ENCODE results near the gene CDC7.

The CDC7 gene

DNA sequence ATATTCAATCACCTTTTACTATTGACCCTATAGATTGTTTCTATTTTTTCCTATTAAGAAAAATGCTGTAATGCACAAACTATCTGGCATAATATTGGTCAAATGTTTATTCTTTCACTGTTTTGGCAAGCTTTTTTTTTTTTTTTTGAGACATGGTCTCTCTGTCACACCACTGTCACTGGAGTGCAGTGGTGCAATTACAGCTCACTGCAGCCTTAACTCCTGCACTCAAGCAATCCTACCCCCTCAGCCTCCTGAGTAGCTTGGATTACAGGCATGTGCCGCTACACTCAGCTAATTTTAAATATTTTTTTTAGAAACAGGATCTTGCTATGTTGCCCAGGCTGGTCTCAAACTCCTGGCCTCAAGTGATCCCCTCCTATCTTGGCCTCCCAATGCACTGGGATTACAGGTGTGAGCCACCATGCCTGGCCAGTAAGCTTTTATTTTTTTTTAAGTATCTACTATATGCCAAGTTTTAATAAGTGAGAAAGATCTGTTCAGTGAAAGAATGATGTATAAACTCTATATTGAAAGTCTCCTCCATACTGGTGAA lies 3.4 kb downstream of the CDC7 start:
- no peak for TF ChIP-seq ZNF565 (CRISPR knock-in tag; conservative IDR thresholded peaks at IDR 0.05; ENCODE audit: low read depth)
- TF ChIP-seq, protein P1, sequence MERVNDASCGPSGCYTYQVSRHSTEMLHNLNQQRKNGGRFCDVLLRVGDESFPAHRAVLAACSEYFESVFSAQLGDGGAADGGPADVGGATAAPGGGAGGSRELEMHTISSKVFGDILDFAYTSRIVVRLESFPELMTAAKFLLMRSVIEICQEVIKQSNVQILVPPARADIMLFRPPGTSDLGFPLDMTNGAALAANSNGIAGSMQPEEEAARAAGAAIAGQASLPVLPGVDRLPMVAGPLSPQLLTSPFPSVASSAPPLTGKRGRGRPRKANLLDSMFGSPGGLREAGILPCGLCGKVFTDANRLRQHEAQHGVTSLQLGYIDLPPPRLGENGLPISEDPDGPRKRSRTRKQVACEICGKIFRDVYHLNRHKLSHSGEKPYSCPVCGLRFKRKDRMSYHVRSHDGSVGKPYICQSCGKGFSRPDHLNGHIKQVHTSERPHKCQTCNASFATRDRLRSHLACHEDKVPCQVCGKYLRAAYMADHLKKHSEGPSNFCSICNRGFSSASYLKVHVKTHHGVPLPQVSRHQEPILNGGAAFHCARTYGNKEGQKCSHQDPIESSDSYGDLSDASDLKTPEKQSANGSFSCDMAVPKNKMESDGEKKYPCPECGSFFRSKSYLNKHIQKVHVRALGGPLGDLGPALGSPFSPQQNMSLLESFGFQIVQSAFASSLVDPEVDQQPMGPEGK (CRISPR knock-in tag; IDR thresholded peaks at IDR 0.05; ENCODE audit: borderline replicate concordance): no peak
- TF ChIP-seq, protein P2, sequence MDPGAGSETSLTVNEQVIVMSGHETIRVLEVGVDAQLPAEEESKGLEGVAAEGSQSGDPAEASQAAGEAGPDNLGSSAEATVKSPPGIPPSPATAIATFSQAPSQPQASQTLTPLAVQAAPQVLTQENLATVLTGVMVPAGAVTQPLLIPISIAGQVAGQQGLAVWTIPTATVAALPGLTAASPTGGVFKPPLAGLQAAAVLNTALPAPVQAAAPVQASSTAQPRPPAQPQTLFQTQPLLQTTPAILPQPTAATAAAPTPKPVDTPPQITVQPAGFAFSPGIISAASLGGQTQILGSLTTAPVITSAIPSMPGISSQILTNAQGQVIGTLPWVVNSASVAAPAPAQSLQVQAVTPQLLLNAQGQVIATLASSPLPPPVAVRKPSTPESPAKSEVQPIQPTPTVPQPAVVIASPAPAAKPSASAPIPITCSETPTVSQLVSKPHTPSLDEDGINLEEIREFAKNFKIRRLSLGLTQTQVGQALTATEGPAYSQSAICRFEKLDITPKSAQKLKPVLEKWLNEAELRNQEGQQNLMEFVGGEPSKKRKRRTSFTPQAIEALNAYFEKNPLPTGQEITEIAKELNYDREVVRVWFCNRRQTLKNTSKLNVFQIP (CRISPR knock-in tag; IDR thresholded peaks at IDR 0.05; ENCODE audit: borderline replicate concordance, low read depth): no peak
- no peak for TF ChIP-seq PPARA (CRISPR knock-in tag; IDR thresholded peaks at IDR 0.05; ENCODE audit: borderline replicate concordance)
- TF ChIP-seq BACH2 (CRISPR knock-in tag; IDR thresholded peaks at IDR 0.05; ENCODE audit: borderline replicate concordance): no peak
- TF ChIP-seq TOX (CRISPR knock-in tag; IDR thresholded peaks at IDR 0.05; ENCODE audit: borderline replicate concordance): no peak
- no peak for TF ChIP-seq CSDC2 (CRISPR knock-in tag; IDR thresholded peaks at IDR 0.05)
- TF ChIP-seq ARNTL (CRISPR knock-in tag; IDR thresholded peaks at IDR 0.05; ENCODE audit: borderline replicate concordance, low read depth): no peak
- TF ChIP-seq ESRRG (CRISPR knock-in tag; IDR thresholded peaks at IDR 0.05): no peak
- no peak for TF ChIP-seq ZC3H10 (CRISPR knock-in tag; IDR thresholded peaks at IDR 0.05)
- TF ChIP-seq RARB (CRISPR knock-in tag; IDR thresholded peaks at IDR 0.05): no peak
- no peak for TF ChIP-seq OSR1 (CRISPR knock-in tag; IDR thresholded peaks at IDR 0.05)
- TF ChIP-seq, protein P3, sequence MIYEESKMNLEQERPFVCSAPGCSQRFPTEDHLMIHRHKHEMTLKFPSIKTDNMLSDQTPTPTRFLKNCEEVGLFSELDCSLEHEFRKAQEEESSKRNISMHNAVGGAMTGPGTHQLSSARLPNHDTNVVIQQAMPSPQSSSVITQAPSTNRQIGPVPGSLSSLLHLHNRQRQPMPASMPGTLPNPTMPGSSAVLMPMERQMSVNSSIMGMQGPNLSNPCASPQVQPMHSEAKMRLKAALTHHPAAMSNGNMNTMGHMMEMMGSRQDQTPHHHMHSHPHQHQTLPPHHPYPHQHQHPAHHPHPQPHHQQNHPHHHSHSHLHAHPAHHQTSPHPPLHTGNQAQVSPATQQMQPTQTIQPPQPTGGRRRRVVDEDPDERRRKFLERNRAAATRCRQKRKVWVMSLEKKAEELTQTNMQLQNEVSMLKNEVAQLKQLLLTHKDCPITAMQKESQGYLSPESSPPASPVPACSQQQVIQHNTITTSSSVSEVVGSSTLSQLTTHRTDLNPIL (CRISPR knock-in tag; IDR thresholded peaks at IDR 0.05; ENCODE audit: low read depth): no peak
- TF ChIP-seq SNAI2 (CRISPR knock-in tag; IDR thresholded peaks at IDR 0.05): no peak
- TF ChIP-seq ZFP3 (CRISPR knock-in tag; IDR thresholded peaks at IDR 0.05): no peak
- TF ChIP-seq ISL1 (CRISPR knock-in tag; IDR thresholded peaks at IDR 0.05): no peak
- ATAC-seq: no peak

DNA sequence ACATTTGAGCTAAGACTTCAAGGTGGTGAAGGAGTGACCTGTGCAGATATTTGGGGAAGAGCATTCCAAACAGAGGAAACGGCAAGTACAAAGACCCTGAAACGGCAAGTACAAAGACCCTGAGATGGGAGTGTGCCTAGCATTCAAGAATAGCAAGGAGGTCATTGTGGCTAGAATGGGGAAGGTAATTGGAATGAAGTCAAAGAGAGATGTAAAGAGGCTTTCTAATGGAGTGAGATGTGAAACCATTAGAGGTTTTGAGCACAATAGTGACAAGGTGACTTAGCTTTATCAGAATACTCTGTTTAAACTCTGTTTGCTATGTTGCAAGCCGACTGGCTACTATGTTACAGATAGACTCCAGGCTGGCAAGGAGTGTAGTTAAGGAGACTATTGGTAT lies 4.4 kb downstream of the CDC7 start:
- no peak for ATAC-seq
- TF ChIP-seq TCF4 (CRISPR knock-in tag; IDR thresholded peaks at IDR 0.05; ENCODE audit: borderline replicate concordance): no peak

DNA sequence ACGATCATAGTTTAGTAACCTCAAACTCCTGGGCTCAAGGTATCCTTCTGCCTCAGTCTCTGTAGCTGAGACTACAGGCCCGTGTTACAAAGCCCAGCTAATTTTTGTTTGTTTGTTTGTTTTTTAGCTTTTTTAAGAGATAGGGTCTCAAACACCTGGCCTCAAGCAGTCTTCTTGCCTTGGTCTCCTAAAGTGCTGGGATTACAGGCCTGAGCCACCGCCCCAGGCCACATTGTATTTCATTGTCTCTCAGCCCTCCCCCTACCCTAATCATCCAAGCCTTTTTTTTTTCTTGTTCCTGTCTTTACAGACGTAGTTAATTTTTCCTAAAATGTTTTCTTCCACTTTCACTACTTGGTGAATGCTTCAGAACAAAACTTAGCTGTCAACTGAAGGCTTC lies 5.4 kb downstream of the CDC7 start:
- no peak for ATAC-seq
- TF ChIP-seq ZNF8 (CRISPR knock-in tag; IDR thresholded peaks at IDR 0.05) (no peak), TCF4 (CRISPR knock-in tag; IDR thresholded peaks at IDR 0.05; ENCODE audit: borderline replicate concordance) (no peak), ZC3H10 (CRISPR knock-in tag; IDR thresholded peaks at IDR 0.05) (no peak), ISL1 (CRISPR knock-in tag; IDR thresholded peaks at IDR 0.05) (no peak), TOX (CRISPR knock-in tag; IDR thresholded peaks at IDR 0.05; ENCODE audit: borderline replicate concordance) (no peak), ZNF565 (CRISPR knock-in tag; conservative IDR thresholded peaks at IDR 0.05; ENCODE audit: low read depth) (no peak), SNAI2 (CRISPR knock-in tag; IDR thresholded peaks at IDR 0.05) (no peak), PPARA (CRISPR knock-in tag; IDR thresholded peaks at IDR 0.05; ENCODE audit: borderline replicate concordance) (no peak), BACH2 (CRISPR knock-in tag; IDR thresholded peaks at IDR 0.05; ENCODE audit: borderline replicate concordance) (no peak), ARNTL (CRISPR knock-in tag; IDR thresholded peaks at IDR 0.05; ENCODE audit: borderline replicate concordance, low read depth) (no peak), ZNF70 (CRISPR knock-in tag; IDR thresholded peaks at IDR 0.05) (no peak), OSR1 (CRISPR knock-in tag; IDR thresholded peaks at IDR 0.05) (no peak), ESRRG (CRISPR knock-in tag; IDR thresholded peaks at IDR 0.05) (no peak), ZFP3 (CRISPR knock-in tag; IDR thresholded peaks at IDR 0.05) (no peak), ZFP30 (CRISPR knock-in tag; IDR thresholded peaks at IDR 0.05) (no peak), CSDC2 (CRISPR knock-in tag; IDR thresholded peaks at IDR 0.05) (no peak)
- TF ChIP-seq, protein P2 (CRISPR knock-in tag; IDR thresholded peaks at IDR 0.05; ENCODE audit: borderline replicate concordance, low read depth): no peak
- TF ChIP-seq, protein P3 (CRISPR knock-in tag; IDR thresholded peaks at IDR 0.05; ENCODE audit: low read depth): no peak
- TF ChIP-seq, protein P4, sequence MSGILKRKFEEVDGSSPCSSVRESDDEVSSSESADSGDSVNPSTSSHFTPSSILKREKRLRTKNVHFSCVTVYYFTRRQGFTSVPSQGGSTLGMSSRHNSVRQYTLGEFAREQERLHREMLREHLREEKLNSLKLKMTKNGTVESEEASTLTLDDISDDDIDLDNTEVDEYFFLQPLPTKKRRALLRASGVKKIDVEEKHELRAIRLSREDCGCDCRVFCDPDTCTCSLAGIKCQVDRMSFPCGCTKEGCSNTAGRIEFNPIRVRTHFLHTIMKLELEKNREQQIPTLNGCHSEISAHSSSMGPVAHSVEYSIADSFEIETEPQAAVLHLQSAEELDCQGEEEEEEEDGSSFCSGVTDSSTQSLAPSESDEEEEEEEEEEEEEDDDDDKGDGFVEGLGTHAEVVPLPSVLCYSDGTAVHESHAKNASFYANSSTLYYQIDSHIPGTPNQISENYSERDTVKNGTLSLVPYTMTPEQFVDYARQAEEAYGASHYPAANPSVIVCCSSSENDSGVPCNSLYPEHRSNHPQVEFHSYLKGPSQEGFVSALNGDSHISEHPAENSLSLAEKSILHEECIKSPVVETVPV (CRISPR knock-in tag; IDR thresholded peaks at IDR 0.05): no peak
- TF ChIP-seq, protein P1 (CRISPR knock-in tag; IDR thresholded peaks at IDR 0.05; ENCODE audit: borderline replicate concordance): no peak
